GM21360 (cell line): ENCODE data around the gene PCDH17.

ENCODE experiments used
- ATAC-seq: cut with Tn5 transposase; IDR thresholded peaks from one replicate; pipeline ENCODE4 v1.9.1; 2021; ENCODE audit warnings: mild to moderate bottlenecking, moderate library complexity; ENCODE audit not compliant: unreplicated experiment

Gene PCDH17

DNA sequence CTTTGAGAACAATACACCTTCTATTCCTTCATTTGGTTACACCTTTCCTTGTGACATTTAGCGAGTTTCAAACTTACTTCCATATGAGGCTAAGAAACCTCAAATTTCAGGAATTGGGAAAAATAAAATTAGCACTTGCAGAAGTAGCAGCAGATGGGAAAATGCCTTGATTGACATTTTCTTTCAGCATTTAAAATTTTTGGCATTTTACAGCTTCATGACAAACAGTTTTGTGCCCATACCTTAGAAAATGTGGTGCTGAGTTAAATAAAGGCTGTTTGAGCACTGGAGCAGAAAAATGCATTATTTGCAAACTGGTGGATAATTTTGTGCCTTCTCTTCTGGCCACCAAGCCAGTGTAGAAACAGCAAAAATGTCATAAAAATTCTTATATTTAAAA, 95.4 kb downstream of the PCDH17 start:
- ATAC-seq = no peak

DNA sequence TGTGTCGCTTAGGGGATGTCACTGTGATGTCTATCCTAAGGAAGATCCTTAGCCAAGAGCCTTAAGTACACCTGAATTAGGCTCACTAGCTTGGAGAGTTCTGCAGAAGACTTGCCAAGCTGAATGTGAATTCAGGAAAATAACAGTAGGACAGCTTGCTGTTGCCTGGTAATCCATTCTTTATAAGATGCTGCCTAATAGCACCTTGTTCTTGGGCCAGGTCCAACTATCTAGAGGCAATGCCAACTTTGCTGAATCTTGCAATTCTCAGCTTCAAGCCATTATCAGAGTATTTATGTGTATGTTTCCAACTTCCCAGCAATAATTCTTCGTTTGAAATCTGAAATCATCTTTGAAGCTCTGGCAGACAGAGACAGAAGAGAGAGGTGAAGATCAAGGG, 102.8 kb downstream of the PCDH17 start:
- no peak for ATAC-seq

DNA sequence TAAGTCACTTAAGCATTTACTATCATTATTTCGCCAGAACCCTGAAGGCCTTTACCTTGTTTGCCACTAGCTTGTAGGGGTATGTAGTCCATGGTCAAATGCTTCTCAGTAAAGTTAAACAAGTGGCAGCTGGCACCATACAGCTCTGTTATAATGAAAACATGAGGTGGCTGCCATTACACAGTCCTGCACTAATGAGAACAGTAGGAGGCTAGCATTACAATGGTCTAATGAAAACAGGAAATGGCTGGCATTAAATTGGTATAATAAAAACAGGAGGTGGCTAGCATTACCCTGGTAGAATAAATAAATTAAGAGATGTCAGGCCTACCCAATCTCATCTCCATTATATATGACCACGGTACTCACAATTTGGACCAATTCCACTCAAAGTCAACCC, 107.5 kb downstream of the PCDH17 start:
- ATAC-seq = no peak

DNA sequence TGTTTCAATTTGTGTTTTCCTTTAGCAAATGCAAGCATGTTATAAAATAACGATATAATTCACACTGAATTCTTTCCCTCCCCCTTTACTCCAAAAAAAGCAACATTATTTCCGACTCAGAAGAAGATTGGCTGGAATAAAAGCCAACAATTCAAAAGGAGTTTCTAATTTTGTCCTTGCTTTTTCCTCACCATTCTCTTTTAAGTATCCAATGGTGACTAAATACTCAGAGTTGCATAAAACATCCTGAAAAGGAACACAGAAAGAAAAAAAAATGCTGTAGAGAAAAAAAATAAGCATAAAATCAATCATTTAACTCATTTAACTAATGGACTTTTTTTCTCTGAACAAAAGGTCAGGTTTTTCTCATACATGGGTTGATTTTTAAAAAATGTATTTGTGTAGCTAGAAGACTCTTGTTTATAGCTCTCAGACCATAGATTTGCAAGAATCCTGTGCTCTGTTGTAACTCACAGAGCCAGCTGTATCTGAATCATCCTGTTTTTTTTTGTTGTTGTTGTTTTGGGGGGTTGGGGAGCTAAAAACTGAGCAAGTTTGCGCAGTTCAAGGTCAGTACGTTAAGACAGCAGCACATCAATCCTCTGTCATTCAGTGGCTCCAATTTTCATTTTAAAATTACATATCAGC, 108.1 kb downstream of the PCDH17 start:
- ATAC-seq = no peak

DNA sequence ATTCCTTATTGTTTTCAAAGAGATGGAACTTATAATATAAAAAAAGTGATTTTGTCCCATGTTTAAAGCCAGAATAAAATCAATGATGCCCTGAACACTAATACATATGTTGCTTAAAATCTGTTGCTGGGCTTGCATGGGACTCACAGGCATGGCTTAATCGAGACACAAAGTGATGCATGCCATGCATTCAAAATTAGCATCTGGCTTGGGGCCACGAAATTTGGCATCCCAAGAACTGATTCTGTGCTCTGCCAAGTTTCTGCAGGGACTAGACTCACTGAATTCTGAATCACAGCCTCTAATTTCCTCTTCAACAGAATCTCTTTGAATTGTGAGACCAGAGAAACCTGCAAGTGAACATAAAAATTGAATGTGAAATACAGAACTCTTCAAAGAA, 109.2 kb downstream of the PCDH17 start:
- no peak for ATAC-seq

DNA sequence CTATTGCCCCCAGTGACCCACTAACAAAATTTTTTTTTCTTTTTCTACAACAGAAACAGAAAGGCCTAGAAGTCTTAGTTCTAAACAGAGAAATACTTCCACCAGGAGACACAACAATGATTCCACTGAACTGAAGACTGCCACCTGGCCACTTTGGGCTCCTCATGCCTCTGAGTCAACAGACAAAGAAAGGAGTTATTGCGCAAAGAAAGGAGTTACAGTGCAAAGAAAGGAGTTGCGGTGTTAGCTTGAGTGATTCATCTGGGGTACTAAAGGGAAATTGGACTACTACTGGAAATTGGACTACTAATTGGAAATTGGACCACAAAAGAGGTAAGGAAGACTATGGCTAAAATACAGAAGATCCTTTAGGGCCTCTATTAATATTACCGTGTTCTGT, 116.6 kb downstream of the PCDH17 start:
- ATAC-seq = no peak

DNA sequence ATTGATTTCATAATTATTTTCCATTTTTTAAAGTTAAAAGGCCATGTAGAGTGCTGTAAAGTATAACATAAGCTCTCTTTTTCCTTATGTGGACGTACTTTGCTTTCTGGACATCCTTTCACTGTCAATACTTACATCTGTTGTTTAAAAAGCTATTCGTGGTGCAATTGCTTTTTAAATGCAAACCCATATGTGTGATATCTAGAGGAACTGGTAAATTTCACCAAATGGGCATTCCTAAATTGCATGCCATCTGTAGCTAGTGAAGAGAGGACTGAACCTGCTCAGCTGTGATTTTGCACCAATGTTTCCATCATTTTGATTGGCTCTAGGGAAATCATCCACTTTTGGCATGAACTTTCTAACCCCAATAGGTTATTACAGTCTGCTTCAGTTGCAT, 129.4 kb downstream of the PCDH17 start:
- ATAC-seq = no peak

DNA sequence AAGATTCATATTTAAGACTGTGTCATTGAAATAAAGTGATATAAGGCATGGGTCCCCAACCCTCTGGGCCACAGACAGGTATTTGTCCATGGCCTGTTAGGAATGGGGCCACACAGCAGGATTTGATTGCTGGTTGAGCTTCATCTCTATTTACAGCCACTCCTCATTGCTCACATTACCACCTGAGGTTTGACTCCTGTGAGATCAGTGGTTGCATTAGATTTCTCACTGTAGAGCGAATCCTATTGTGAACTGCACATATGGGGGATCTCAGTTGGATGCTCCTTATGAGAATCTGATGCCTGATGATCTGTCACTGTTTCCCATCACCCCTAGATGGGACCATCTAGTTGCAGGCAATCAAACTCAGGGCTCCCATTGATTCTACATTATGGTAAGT, 132.1 kb downstream of the PCDH17 start:
- no peak for ATAC-seq
